B cell (primary cell): ENCODE measurements around the gene SLC2A10. TPM values are rescaled to one million over a fixed set of nuclear protein-coding genes. Genes with fewer than 3 reads are reported as not detected.

Source experiments
- ATAC-seq: fragments of 200-7000 bp; cut with Tn5 transposase; one replicate; pipeline ENCODE4 v1.10.0; 2021; ENCODE audit warnings: low read depth, mild to moderate bottlenecking, moderate number of reproducible peaks, moderate library complexity
- CTCF ChIA-PET: fragments of 350-600 bp; sonication (Branson Sonifier 250); formaldehyde crosslinking; loops from one replicate; lab custom pipeline; 2021; ENCODE audit warnings: antibody characterized with exemption, inconsistent platforms; lab: Charles Lee
- POLR2A ChIA-PET: fragments of 350-600 bp; sonication (Branson Sonifier 250); formaldehyde crosslinking; loops from one replicate; lab custom pipeline; 2021; ENCODE audit warnings: antibody characterized with exemption; lab: Charles Lee
- DNase-seq: peaks from one replicate; pipeline ENCODE4 v3.0.0; 2013
- H2AFZ ChIP-seq: 2 replicates; pipeline ENCODE4 v1.6.1; 2012; ENCODE audit warnings: mild to moderate bottlenecking, low read depth, low read length; ENCODE audit not compliant: insufficient read depth, poor library complexity, severe bottlenecking
- H3K27ac ChIP-seq, 2 donors: 1 replicate in 1 of 2; 2 replicates in 1 of 2; pipeline ENCODE4 v1.5.1; 2012 to 2013; ENCODE audit warnings: low read length in 2 of 2, mild to moderate bottlenecking in 2 of 2, moderate library complexity in 1 of 2
- H3K27me3 ChIP-seq, 4 experiments: fragments of 200-600 bp in 1 of 4; sonication (generic) in 1 of 4; replicated peaks in 1 of 4; 1 replicate in 2 of 4; 2 replicates in 2 of 4; pipeline versions ENCODE4 v1.6.1 to v1.7.0; 2013 to 2016; ENCODE audit warnings: low read length in 3 of 4, mild to moderate bottlenecking in 2 of 4, mixed read lengths in 1 of 4, moderate library complexity in 1 of 4; ENCODE audit not compliant: insufficient read depth in 4 of 4, control insufficient read depth in 3 of 4; ENCODE audit errors: control extremely low read depth in 1 of 4
- H3K36me3 ChIP-seq, 2 experiments: replicated peaks in 1 of 2; 1 replicate in 1 of 2; 2 replicates in 1 of 2; pipeline versions ENCODE4 v1.6.1 to v1.7.1; 2013; ENCODE audit warnings: low read length in 1 of 2; ENCODE audit not compliant: insufficient read depth in 2 of 2, control insufficient read depth in 1 of 2; ENCODE audit errors: control extremely low read depth in 1 of 2, extremely low read depth in 1 of 2
- H3K4me1 ChIP-seq, 2 donors: fragments of 200-600 bp in 1 of 2; sonication (generic) in 1 of 2; 1 replicate in 1 of 2; 2 replicates in 1 of 2; pipeline versions ENCODE4 v1.5.1 to v1.6.1; 2013 to 2017; ENCODE audit warnings: low read length in 2 of 2; ENCODE audit not compliant: control insufficient read depth in 2 of 2, insufficient read depth in 2 of 2
- H3K4me2 ChIP-seq: replicated peaks from 2 replicates; pipeline ENCODE3; 2012; ENCODE audit warnings: mild to moderate bottlenecking, low read depth, low read length; ENCODE audit not compliant: poor library complexity, severe bottlenecking
- H3K4me3 ChIP-seq, 5 experiments: fragments of 200-600 bp in 1 of 5; sonication (generic) in 1 of 5; 1 replicate in 3 of 5; 2 replicates in 2 of 5; pipeline versions ENCODE4 v1.5.1 to v1.7.0; 2011 to 2016; ENCODE audit warnings: low read length in 4 of 5, mild to moderate bottlenecking in 4 of 5, low read depth in 2 of 5, control low read depth in 1 of 5, moderate library complexity in 1 of 5; ENCODE audit not compliant: insufficient read depth in 1 of 5; ENCODE audit errors: control extremely low read depth in 1 of 5, extremely low read depth in 1 of 5
- H3K79me2 ChIP-seq: fragments of 200-600 bp; sonication (generic); one replicate; pipeline ENCODE4 v1.6.0; 2016; ENCODE audit warnings: low read length; ENCODE audit not compliant: control insufficient read depth, insufficient read depth
- H3K9ac ChIP-seq: fragments of 200-600 bp; sonication (generic); 2 replicates; pipeline ENCODE4 v1.6.1; 2017; ENCODE audit warnings: mild to moderate bottlenecking, low read length, moderate library complexity
- H3K9me3 ChIP-seq, 3 donors: one replicate each; pipeline versions ENCODE4 v1.6.1 to v1.7.1; 2013; ENCODE audit warnings: low read length in 2 of 3; ENCODE audit not compliant: control insufficient read depth in 2 of 3, insufficient read depth in 1 of 3; ENCODE audit errors: control extremely low read depth in 1 of 3
- H4K20me1 ChIP-seq: 2 replicates; pipeline ENCODE4 v1.6.0; 2012; ENCODE audit warnings: mild to moderate bottlenecking, low read length; ENCODE audit not compliant: insufficient read depth, control insufficient read depth, poor library complexity, severe bottlenecking
- H3K27ac Mint-ChIP-seq: one replicate; pipeline ENCODE4 v1.8.0; 2021; ENCODE audit warnings: mixed read lengths
- H3K27me3 Mint-ChIP-seq: one replicate; pipeline ENCODE4 v1.8.0; 2021; ENCODE audit warnings: mixed read lengths
- H3K4me1 Mint-ChIP-seq: one replicate; pipeline ENCODE4 v1.8.0; 2021; ENCODE audit warnings: mixed read lengths
- H3K4me3 Mint-ChIP-seq: one replicate; pipeline ENCODE4 v1.8.0; 2021; ENCODE audit warnings: mixed read lengths
- H3K9me3 Mint-ChIP-seq: one replicate; pipeline ENCODE4 v1.8.0; 2022; ENCODE audit warnings: mixed read lengths; ENCODE audit not compliant: insufficient read depth
- EZH2 ChIP-seq: IDR thresholded peaks from 2 replicates; pipeline ENCODE4 v1.6.1; 2012; ENCODE audit warnings: borderline replicate concordance, low read depth, mild to moderate bottlenecking, moderate library complexity, low read length; ENCODE audit not compliant: insufficient read depth, poor library complexity, severe bottlenecking
- WGBS: methylation state at CpG from one replicate; pipeline ENCODE4 v1.1.5; 2013; ENCODE audit warnings: missing lambda C conversion rate; ENCODE audit not compliant: insufficient coverage; 5-methylcytosine and 5-hydroxymethylcytosine counted together
- intact Hi-C: fragments of 100-400 bp; cut with micrococcal nuclease; formaldehyde crosslinking; loops from one replicate; pipeline ENCODE4 v1.10.0; 2022
- polyA plus RNA-seq: library from polyadenylated mRNA; depleted of rRNA; stranded (reverse); fragments of >200 nt; gene quantifications from 2 replicates; pipeline ENCODE4 v1.2.3, GENCODE V29; 2012
- total RNA-seq, 2 donors: library from RNA; stranded (reverse); fragments of 120-200 nt in 1 of 2; gene quantifications; 1 replicate in 1 of 2; 2 replicates in 1 of 2; pipeline versions ENCODE4 v1.2.3 to v1.2.4, GENCODE V29; 2013 to 2022
- TF ChIP-seq, protein P1 (sequence below): fragments of 200-600 bp; IDR thresholded peaks from one replicate; pipeline ENCODE4 v1.8.0; 2022; ENCODE audit warnings: antibody characterized with exemption, mild to moderate bottlenecking

SLC2A10 gene
- total and polyA plus RNA-seq, 2 donors (not counting 1 experiment from before 2014, with no cell fraction given), result not detected

DNA sequence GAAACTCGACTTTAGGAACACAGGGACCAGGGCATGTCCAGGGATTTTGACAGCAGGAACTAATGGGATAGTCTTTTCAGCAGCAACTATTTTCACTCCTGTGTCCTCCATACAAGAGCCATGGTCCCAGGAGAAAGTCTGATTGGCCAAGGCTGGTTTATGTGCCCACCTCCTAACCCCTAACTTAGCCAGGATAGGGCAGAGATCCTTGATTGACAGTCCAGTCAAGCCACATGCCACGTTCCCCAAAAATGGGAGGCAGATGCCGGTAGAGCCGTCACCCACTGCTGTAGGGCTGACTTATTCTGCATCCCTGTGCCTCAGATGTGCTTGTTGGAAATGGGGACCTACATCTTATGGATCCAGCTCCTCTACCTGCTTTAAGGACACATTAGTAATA, 22.3 kb downstream of the SLC2A10 start:
- WGBS, result 92% methylated on average over 3 of the region's 4 CpGs
- POLR2A ChIA-PET, result no interaction called here
- intact Hi-C loops, result no loop called here
- H3K27me3 Mint-ChIP-seq, result peaks cover 21% of the 10 kb centered on the region
- H3K4me1 Mint-ChIP-seq, result no peaks in the 10 kb centered on the region
- no peaks in the 10 kb centered on the region for H3K79me2 ChIP-seq
- H3K27ac Mint-ChIP-seq, result no peak overlapping the region
- no peak for TF ChIP-seq EZH2
- TF ChIP-seq, protein P1, sequence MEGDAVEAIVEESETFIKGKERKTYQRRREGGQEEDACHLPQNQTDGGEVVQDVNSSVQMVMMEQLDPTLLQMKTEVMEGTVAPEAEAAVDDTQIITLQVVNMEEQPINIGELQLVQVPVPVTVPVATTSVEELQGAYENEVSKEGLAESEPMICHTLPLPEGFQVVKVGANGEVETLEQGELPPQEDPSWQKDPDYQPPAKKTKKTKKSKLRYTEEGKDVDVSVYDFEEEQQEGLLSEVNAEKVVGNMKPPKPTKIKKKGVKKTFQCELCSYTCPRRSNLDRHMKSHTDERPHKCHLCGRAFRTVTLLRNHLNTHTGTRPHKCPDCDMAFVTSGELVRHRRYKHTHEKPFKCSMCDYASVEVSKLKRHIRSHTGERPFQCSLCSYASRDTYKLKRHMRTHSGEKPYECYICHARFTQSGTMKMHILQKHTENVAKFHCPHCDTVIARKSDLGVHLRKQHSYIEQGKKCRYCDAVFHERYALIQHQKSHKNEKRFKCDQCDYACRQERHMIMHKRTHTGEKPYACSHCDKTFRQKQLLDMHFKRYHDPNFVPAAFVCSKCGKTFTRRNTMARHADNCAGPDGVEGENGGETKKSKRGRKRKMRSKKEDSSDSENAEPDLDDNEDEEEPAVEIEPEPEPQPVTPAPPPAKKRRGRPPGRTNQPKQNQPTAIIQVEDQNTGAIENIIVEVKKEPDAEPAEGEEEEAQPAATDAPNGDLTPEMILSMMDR, result no peak
- H3K4me1 ChIP-seq, result no peaks in the 10 kb centered on the region
- no peak overlapping the region for H2AFZ ChIP-seq
- ATAC-seq (no peak), DNase-seq (no peak)
- H3K9ac ChIP-seq, result no peak overlapping the region
- CTCF ChIA-PET, result no interaction called here
- no peaks in the 10 kb centered on the region for H3K9me3 Mint-ChIP-seq
- H3K27ac ChIP-seq, result no peak overlapping the region
- H3K27me3 ChIP-seq, result peaks cover 0 to 3% (median 1%) of the 10 kb centered on the region in 4 experiments
- H3K9me3 ChIP-seq, result peaks cover 0 to 3% (median 0%) of the 10 kb centered on the region in 3 donors
- no peaks in the 10 kb centered on the region for H4K20me1 ChIP-seq
- no peaks in the 10 kb centered on the region for H3K36me3 ChIP-seq
- H3K4me3 Mint-ChIP-seq, result no peak overlapping the region
- H3K4me3 ChIP-seq, result no peak overlapping the region
- H3K4me2 ChIP-seq, result no peak overlapping the region

DNA sequence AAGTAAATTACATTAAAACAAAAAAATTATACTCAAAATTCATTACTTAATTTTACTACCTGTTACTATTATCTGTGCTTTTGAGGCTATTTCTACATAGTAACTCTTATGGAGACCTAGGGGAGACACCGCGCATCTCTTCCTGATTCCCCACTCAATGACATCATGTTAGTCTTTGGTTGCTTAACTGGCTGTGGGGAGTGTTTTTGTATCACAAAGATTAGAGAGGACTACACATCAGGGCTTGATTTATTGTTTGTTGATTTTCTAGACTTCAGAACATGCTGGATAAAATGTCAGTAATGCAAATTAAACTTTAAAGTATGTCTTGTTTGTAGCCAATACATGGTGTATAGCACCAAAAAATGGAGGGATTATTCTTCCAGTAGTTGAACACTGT, 26.0 kb downstream of the SLC2A10 start:
- Mint-ChIP-seq H3K4me1 (no peaks in the 10 kb centered on the region), H3K9me3 (peaks cover 2% of the 10 kb centered on the region), H3K27me3 (peaks cover 32% of the 10 kb centered on the region), H3K27ac (no peak overlapping the region), H3K4me3 (no peak overlapping the region)
- intact Hi-C loops, result no loop called here
- H3K9me3 ChIP-seq, result peaks cover 0 to 8% (median 5%) of the 10 kb centered on the region in 3 donors
- no peaks in the 10 kb centered on the region for H3K4me1 ChIP-seq
- no peaks in the 10 kb centered on the region for H4K20me1 ChIP-seq
- no CpG with 5 or more reads among the region's 2 CpGs for WGBS
- DNase-seq (no peak), ATAC-seq (no peak)
- POLR2A ChIA-PET, result no interaction called here
- no peak overlapping the region for H3K4me2 ChIP-seq
- CTCF ChIA-PET, result interaction anchor here (1.8 kb wide), 1 partner anchor 17 kb away, joined by 4 read pairs; no protein-coding TSS in a partner anchor
- H3K9ac ChIP-seq, result no peak overlapping the region
- H3K27me3 ChIP-seq, result peaks cover 0 to 3% (median 1%) of the 10 kb centered on the region in 4 experiments
- no peaks in the 10 kb centered on the region for H3K79me2 ChIP-seq
- H3K27ac ChIP-seq, result no peak overlapping the region
- no peak overlapping the region for H3K4me3 ChIP-seq
- H3K36me3 ChIP-seq, result no peaks in the 10 kb centered on the region
- no peak overlapping the region for H2AFZ ChIP-seq
- TF ChIP-seq, protein P1, result no peak
- TF ChIP-seq EZH2, result no peak
